AG04450 (cell line): Measurements from ENCODE around the gene RNF151. TPM values are rescaled to one million over a fixed set of nuclear protein-coding genes. Genes with fewer than 3 reads are reported as not detected.
"Not testable (repeated sequence)": the region's sequence is repeated elsewhere in the genome, so short reads cannot be mapped to it uniquely, and the experiment has no call there.

Experiments used
- CTCF ChIA-PET: fragments of 300-600, 350-600 bp; formaldehyde crosslinking; extraction: SDS; loops from one replicate; lab custom pipeline; 2022; ENCODE audit warnings: antibody characterized with exemption, inconsistent platforms; lab: Charles Lee
- POLR2A ChIA-PET: fragments of 350-600 bp; formaldehyde crosslinking; extraction: SDS; loops from one replicate; lab custom pipeline; 2021; ENCODE audit warnings: antibody characterized with exemption, inconsistent platforms; lab: Yijun Ruan, JAX
- DNase-seq: peaks from one replicate; pipeline ENCODE4 v3.0.0-alpha.2; 2011; ENCODE audit warnings: low read depth, low spot score
- H3K27ac ChIP-seq: one replicate; pipeline ENCODE4 v1.5.1; 2012; ENCODE audit warnings: low read depth, low read length, control low read depth
- H3K27me3 ChIP-seq: one replicate; pipeline ENCODE4 v1.6.0; 2012; ENCODE audit warnings: low read length; ENCODE audit not compliant: control insufficient read depth, insufficient read depth
- H3K4me3 ChIP-seq: 2 replicates; pipeline ENCODE4 v1.5.1; 2011; ENCODE audit warnings: mild to moderate bottlenecking, low read depth, low read length, control low read depth
- H3K9me3 ChIP-seq: 2 replicates; pipeline ENCODE4 v1.5.1; 2012; ENCODE audit warnings: low read length; ENCODE audit not compliant: control insufficient read depth, insufficient read depth
- CTCF ChIP-seq: IDR thresholded peaks from 2 replicates; pipeline ENCODE4 v1.5.1; 2011; ENCODE audit warnings: low read depth, low read length, control low read depth, inconsistent platforms
- polyA plus RNA-seq: library from polyadenylated mRNA; depleted of rRNA; stranded (reverse); fragments of >200 nt; gene quantifications from 2 replicates; pipeline ENCODE4 v1.2.3, GENCODE V29; 2011

RNF151 gene
- polyA plus RNA-seq, 1 experiment: not detected

GRCh38 chr16:2008631-2009163 lies 42.0 kb downstream of the RNF151 start:
- no peaks in the 10 kb centered on the region; the same call in 1 of the 2 replicates for H3K9me3 ChIP-seq
- TF ChIP-seq CTCF: no peak
- peak overlapping the region; percentile 70 for H3K27ac ChIP-seq
- H3K4me3 ChIP-seq: peak overlapping the region; percentile 64
- no peak for DNase-seq
- ChIA-PET POLR2A (interaction anchor here (1.3 to 3.0 kb wide), 2 partner anchors 44 to 147 kb away, joined by 4 to 13 read pairs; partner anchors contain the start of genes RPS2 and TRAF7), CTCF (interaction anchor here (1.0 to 1.6 kb wide), 3 partner anchors 8 to 132 kb away, joined by 4 to 9 read pairs (median 4); no protein-coding TSS in a partner anchor)
- no peaks in the 10 kb centered on the region for H3K27me3 ChIP-seq

- no peak for DNase-seq
- Histone ChIP-seq H3K27me3 (no peaks in the 10 kb centered on the region), H3K9me3 (no peaks in the 10 kb centered on the region; the same call in 1 of the 2 replicates), H3K27ac (peak overlapping the region; percentile 70), H3K4me3 (peak overlapping the region; percentile 64)
- ChIA-PET POLR2A (interaction anchor here (3.0 kb wide), 1 partner anchor 44 kb away, joined by 13 read pairs; the partner anchor contains the start of gene RPS2), CTCF (interaction anchor here (1.0 to 1.6 kb wide), 3 partner anchors 7 to 131 kb away, joined by 4 to 9 read pairs (median 4); no protein-coding TSS in a partner anchor)
- TF ChIP-seq CTCF: no peak
Measured at GRCh38 chr16:2009164-2009711, 42.6 kb downstream of the RNF151 start.

- no peak for DNase-seq
- Histone ChIP-seq H3K27me3 (no peaks in the 10 kb centered on the region), H3K27ac (peak within 1 kb of the TSS; percentile 70), H3K4me3 (peak within 1 kb of the TSS; percentile 64), H3K9me3 (no peaks in the 10 kb centered on the region; the same call in 1 of the 2 replicates)
- POLR2A ChIA-PET: interaction anchor here (3.0 kb wide), 1 partner anchor 45 kb away, joined by 13 read pairs; the partner anchor contains the start of gene RPS2
- CTCF ChIA-PET: no interaction called here
- no peak for TF ChIP-seq CTCF
Measured at GRCh38 chr16:2009791-2010510, 43.3 kb downstream of the RNF151 start, which contains the start of gene ZNF598. Gene ZNF598, minus strand, starts transcription at chr16:2009821.

- not testable (repeated sequence) for H3K27me3 ChIP-seq, H3K9me3 ChIP-seq, DNase-seq, H3K4me3 ChIP-seq, H3K27ac ChIP-seq
- POLR2A ChIA-PET: interaction anchor here (0.6 kb wide), 1 partner anchor 27 kb away, joined by 3 read pairs; no protein-coding TSS in a partner anchor
- CTCF ChIA-PET: interaction anchor here (0.6 to 1.2 kb wide), 4 partner anchors 11 to 195 kb away, joined by 3 to 9 read pairs (median 3); no protein-coding TSS in a partner anchor
Measured at GRCh38 chr16:2011726-2012125, 45.1 kb downstream of the RNF151 start.

GRCh38 chr16:2013527-2013926 lies 46.9 kb downstream of the RNF151 start:
- CTCF ChIA-PET: interaction anchor here (1.0 to 1.4 kb wide), 2 partner anchors 9 to 127 kb away, joined by 5 to 9 read pairs; no protein-coding TSS in a partner anchor
- POLR2A ChIA-PET: no interaction called here
- H3K4me3 ChIP-seq: no peak overlapping the region

More at GRCh38 chr16:2013527-2013926, 46.9 kb downstream of the RNF151 start:
- Histone ChIP-seq H3K9me3 (no peaks in the 10 kb centered on the region), H3K27ac (no peak overlapping the region), H3K27me3 (no peaks in the 10 kb centered on the region)
- no peak for DNase-seq
- no peak for TF ChIP-seq CTCF
